H9 (cell line): ENCODE data around the gene ARF1. TPM values are rescaled to one million over a fixed set of nuclear protein-coding genes. Genes with fewer than 3 reads are reported as not detected.

Experiments
- DNase-seq: peaks from one replicate; pipeline ENCODE4 v3.0.0-alpha.2; 2017
- H2AFZ ChIP-seq: one replicate; pipeline ENCODE4 v1.6.1; 2013; ENCODE audit warnings: mild to moderate bottlenecking, low read length, control low read depth, moderate library complexity
- H2AK5ac ChIP-seq: 2 replicates; pipeline ENCODE4 v1.6.1; 2013; ENCODE audit warnings: low read length, control low read depth, mixed read lengths; ENCODE audit not compliant: insufficient read length
- H2BK120ac ChIP-seq: one replicate; pipeline ENCODE4 v1.6.1; 2013; ENCODE audit warnings: low read depth, mild to moderate bottlenecking, low read length, control low read depth, inconsistent platforms; ENCODE audit not compliant: poor library complexity, severe bottlenecking
- H2BK12ac ChIP-seq: 2 replicates; pipeline ENCODE4 v1.6.1; 2013; ENCODE audit warnings: low read length, control low read depth, mixed read lengths, low read depth; ENCODE audit not compliant: insufficient read length
- H2BK15ac ChIP-seq: 2 replicates; pipeline ENCODE4 v1.6.1; 2013; ENCODE audit warnings: low read depth, low read length, control low read depth
- H2BK20ac ChIP-seq: one replicate; pipeline ENCODE4 v1.6.1; 2013; ENCODE audit warnings: low read depth, mild to moderate bottlenecking, low read length, control low read depth, inconsistent platforms; ENCODE audit not compliant: poor library complexity, severe bottlenecking
- H2BK5ac ChIP-seq: 2 replicates; pipeline ENCODE4 v1.6.1; 2013; ENCODE audit warnings: low read length, control low read depth, mixed read lengths; ENCODE audit not compliant: insufficient read length
- H3K14ac ChIP-seq: 2 replicates; pipeline ENCODE4 v1.6.1; 2013; ENCODE audit warnings: low read length, control low read depth; ENCODE audit not compliant: insufficient read depth
- H3K18ac ChIP-seq: 2 replicates; pipeline ENCODE4 v1.6.1; 2013; ENCODE audit warnings: low read depth, mild to moderate bottlenecking, mixed read lengths, low read length, control low read depth; ENCODE audit not compliant: insufficient read length
- H3K23ac ChIP-seq: 2 replicates; pipeline ENCODE4 v1.6.1; 2013; ENCODE audit warnings: low read length, control low read depth, mixed read lengths, low read depth; ENCODE audit not compliant: insufficient read length
- H3K23me2 ChIP-seq: 2 replicates; pipeline ENCODE4 v1.6.1; 2013; ENCODE audit warnings: low read depth, mild to moderate bottlenecking, mixed read lengths, low read length, control low read depth; ENCODE audit not compliant: insufficient read length, poor library complexity, severe bottlenecking
- H3K27ac ChIP-seq: 2 replicates; pipeline ENCODE4 v1.5.1; 2013; ENCODE audit warnings: low read length, control low read depth, mixed read lengths, low read depth; ENCODE audit not compliant: insufficient read length
- H3K27me3 ChIP-seq: 2 replicates; pipeline ENCODE4 v1.6.1; 2013; ENCODE audit warnings: low read length, control low read depth, inconsistent platforms; ENCODE audit not compliant: insufficient read depth
- H3K4ac ChIP-seq: 2 replicates; pipeline ENCODE4 v1.6.1; 2013; ENCODE audit warnings: low read depth, mild to moderate bottlenecking, control low read depth, inconsistent platforms, low read length, moderate library complexity
- H3K4me1 ChIP-seq: 2 replicates; pipeline ENCODE4 v1.6.1; 2013; ENCODE audit warnings: low read length, control low read depth, inconsistent platforms; ENCODE audit not compliant: insufficient read depth
- H3K4me2 ChIP-seq: 2 replicates; pipeline ENCODE4 v1.6.1; 2013; ENCODE audit warnings: low read length, control low read depth, mixed read lengths; ENCODE audit not compliant: insufficient read length, insufficient read depth
- H3K56ac ChIP-seq: 2 replicates; pipeline ENCODE4 v1.6.1; 2013; ENCODE audit warnings: low read depth, mild to moderate bottlenecking, mixed read lengths, low read length, control low read depth; ENCODE audit not compliant: insufficient read length
- H3K79me1 ChIP-seq: 2 replicates; pipeline ENCODE4 v1.6.1; 2013; ENCODE audit warnings: low read depth, mild to moderate bottlenecking, moderate library complexity, low read length, control low read depth, inconsistent platforms; ENCODE audit not compliant: insufficient read depth, poor library complexity, severe bottlenecking
- H3K79me2 ChIP-seq: 2 replicates; pipeline ENCODE4 v1.6.1; 2013; ENCODE audit warnings: low read length, control low read depth, inconsistent platforms; ENCODE audit not compliant: insufficient read depth
- H3K9ac ChIP-seq: 2 replicates; pipeline ENCODE4 v1.6.1; 2013; ENCODE audit warnings: low read length, control low read depth, mixed read lengths; ENCODE audit not compliant: insufficient read length; ENCODE audit errors: extremely low read depth
- H3K9me3 ChIP-seq: one replicate; pipeline ENCODE4 v1.6.1; 2013; ENCODE audit warnings: low read depth, low read length, inconsistent platforms; ENCODE audit not compliant: control insufficient read depth
- H3T11ph ChIP-seq: one replicate; pipeline ENCODE4 v1.6.1; 2013; ENCODE audit warnings: mild to moderate bottlenecking, low read length, control low read depth, inconsistent platforms
- H4K20me1 ChIP-seq: one replicate; pipeline ENCODE4 v1.6.1; 2013; ENCODE audit not compliant: control insufficient read depth, insufficient read length, insufficient read depth
- H4K5ac ChIP-seq: 2 replicates; pipeline ENCODE4 v1.6.1; 2013; ENCODE audit warnings: low read depth, mild to moderate bottlenecking, mixed read lengths, low read length, control low read depth; ENCODE audit not compliant: insufficient read length
- H4K8ac ChIP-seq: replicated peaks from 2 replicates; pipeline ENCODE4 v1.6.1; 2013; ENCODE audit warnings: low read length, control low read depth, mixed read lengths, low read depth; ENCODE audit not compliant: insufficient read length
- H4K91ac ChIP-seq: 2 replicates; pipeline ENCODE4 v1.6.1; 2013; ENCODE audit warnings: low read depth, mild to moderate bottlenecking, moderate library complexity, mixed read lengths, low read length, control low read depth; ENCODE audit not compliant: insufficient read length
- H3K27ac Mint-ChIP-seq, 3 experiments: 2 replicates in 2 of 3; 3 replicates in 1 of 3; pipeline ENCODE4 v1.8.0; 2020 to 2021; ENCODE audit warnings: mixed read lengths in 3 of 3, mild to moderate bottlenecking in 1 of 3, moderate library complexity in 1 of 3
- H3K27me3 Mint-ChIP-seq: 2 replicates; pipeline ENCODE4 v1.8.0; 2021; ENCODE audit warnings: low read depth, mild to moderate bottlenecking, moderate library complexity, mixed read lengths
- H3K36me3 Mint-ChIP-seq, 3 experiments: 2 replicates in 2 of 3; 3 replicates in 1 of 3; pipeline ENCODE4 v1.8.0; 2020 to 2021; ENCODE audit warnings: low read depth in 3 of 3, mixed read lengths in 3 of 3; ENCODE audit not compliant: insufficient read depth in 1 of 3
- H3K4me1 Mint-ChIP-seq, 2 experiments: 2 replicates each; pipeline ENCODE4 v1.8.0; 2020; ENCODE audit warnings: mixed read lengths in 2 of 2
- H3K4me3 Mint-ChIP-seq, 2 experiments: 2 replicates in 1 of 2; 3 replicates in 1 of 2; pipeline ENCODE4 v1.8.0; 2020 to 2021; ENCODE audit warnings: mild to moderate bottlenecking in 2 of 2, mixed read lengths in 2 of 2, moderate library complexity in 1 of 2
- H3K9me3 Mint-ChIP-seq, 2 experiments: 2 replicates in 1 of 2; 3 replicates in 1 of 2; pipeline ENCODE4 v1.8.0; 2020; ENCODE audit warnings: mild to moderate bottlenecking in 2 of 2, mixed read lengths in 2 of 2, moderate library complexity in 1 of 2
- WGBS: extraction: QIAGEN DNeasy Blood & Tissue Kit; methylation state at CpG from one replicate; pipeline ENCODE4 v1.1.7; 2013; ENCODE audit warnings: missing lambda C conversion rate, low lambda C conversion rate, mixed read lengths; ENCODE audit not compliant: insufficient read length; ENCODE audit errors: extremely low coverage; 5-methylcytosine and 5-hydroxymethylcytosine counted together
- total RNA-seq: library from RNA; stranded (reverse); gene quantifications from 2 replicates; pipeline ENCODE4 v1.2.1, GENCODE V29; 2021
- TF ChIP-seq, protein P1 (sequence below): fragments of 200-600 bp; sonication (generic); conservative IDR thresholded peaks from 3 replicates; pipeline ENCODE4 v1.8.0; 2021; ENCODE audit warnings: antibody characterized with exemption, mild to moderate bottlenecking

Gene ARF1
- total RNA-seq, 1 experiment from 2014 or later = 258 TPM

DNA sequence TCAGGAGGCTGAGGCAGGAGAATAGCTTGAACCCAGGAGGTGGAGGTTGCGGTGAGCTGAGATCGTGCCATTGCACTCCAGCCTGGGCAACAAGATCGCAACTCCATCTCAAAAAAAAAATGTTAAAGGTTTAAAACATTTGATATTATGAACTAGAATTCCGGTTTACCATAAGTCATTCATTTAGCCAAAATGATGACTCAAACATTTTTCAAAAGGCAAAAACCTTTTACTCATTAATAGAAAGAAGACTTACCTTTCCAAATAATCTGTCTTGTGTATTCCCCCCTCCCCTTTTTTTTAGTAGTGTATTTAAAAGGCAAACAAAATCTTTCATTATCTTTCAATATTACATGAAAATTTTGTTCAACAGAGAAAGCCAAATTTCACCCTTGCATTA, 34.8 kb downstream of the ARF1 start:
- H3K36me3 Mint-ChIP-seq = peaks cover 7 to 9% (median 7%) of the 10 kb centered on the region in 3 experiments; a peak in 6 of 7 replicates
- H3K9me3 Mint-ChIP-seq = peaks cover 34 to 42% of the 10 kb centered on the region in 2 experiments
- H3K4me3 Mint-ChIP-seq = no peak overlapping the region

More for the DNA sequence above, 34.8 kb downstream of the ARF1 start:
- no peaks in the 10 kb centered on the region for H3K4me1 ChIP-seq
- no peak for DNase-seq
- no peaks in the 10 kb centered on the region for H4K20me1 ChIP-seq
- H4K5ac ChIP-seq = no peak overlapping the region
- no peak overlapping the region for H3K4ac ChIP-seq
- no peaks in the 10 kb centered on the region for H3K79me2 ChIP-seq
- H2AK5ac ChIP-seq = no peak overlapping the region
- TF ChIP-seq, protein P1, sequence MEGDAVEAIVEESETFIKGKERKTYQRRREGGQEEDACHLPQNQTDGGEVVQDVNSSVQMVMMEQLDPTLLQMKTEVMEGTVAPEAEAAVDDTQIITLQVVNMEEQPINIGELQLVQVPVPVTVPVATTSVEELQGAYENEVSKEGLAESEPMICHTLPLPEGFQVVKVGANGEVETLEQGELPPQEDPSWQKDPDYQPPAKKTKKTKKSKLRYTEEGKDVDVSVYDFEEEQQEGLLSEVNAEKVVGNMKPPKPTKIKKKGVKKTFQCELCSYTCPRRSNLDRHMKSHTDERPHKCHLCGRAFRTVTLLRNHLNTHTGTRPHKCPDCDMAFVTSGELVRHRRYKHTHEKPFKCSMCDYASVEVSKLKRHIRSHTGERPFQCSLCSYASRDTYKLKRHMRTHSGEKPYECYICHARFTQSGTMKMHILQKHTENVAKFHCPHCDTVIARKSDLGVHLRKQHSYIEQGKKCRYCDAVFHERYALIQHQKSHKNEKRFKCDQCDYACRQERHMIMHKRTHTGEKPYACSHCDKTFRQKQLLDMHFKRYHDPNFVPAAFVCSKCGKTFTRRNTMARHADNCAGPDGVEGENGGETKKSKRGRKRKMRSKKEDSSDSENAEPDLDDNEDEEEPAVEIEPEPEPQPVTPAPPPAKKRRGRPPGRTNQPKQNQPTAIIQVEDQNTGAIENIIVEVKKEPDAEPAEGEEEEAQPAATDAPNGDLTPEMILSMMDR = no peak
- H4K8ac ChIP-seq = no peak overlapping the region
- no peak overlapping the region for H2AFZ ChIP-seq
- H3K4me2 ChIP-seq = no peak overlapping the region
- no peak overlapping the region for H2BK12ac ChIP-seq
- H3K9me3 ChIP-seq = no peaks in the 10 kb centered on the region
- H3K56ac ChIP-seq = no peak overlapping the region
- H3K23ac ChIP-seq = no peak overlapping the region
- H3K27ac ChIP-seq = no peak overlapping the region
- no peak overlapping the region for H3K9ac ChIP-seq
- Mint-ChIP-seq H3K27ac (no peak overlapping the region), H3K4me1 (0 out of 4 replicates have a peak, but pooled peaks cover 0 to 3% of the 10 kb centered on the region in 2 experiments), H3K27me3 (peaks cover 10% of the 10 kb centered on the region)
- H2BK120ac ChIP-seq = no peak overlapping the region
- H2BK20ac ChIP-seq = no peak overlapping the region
- H3T11ph ChIP-seq = no peak overlapping the region
- no peak overlapping the region for H2BK5ac ChIP-seq
- H3K27me3 ChIP-seq = no peaks in the 10 kb centered on the region
- H3K23me2 ChIP-seq = no peaks in the 10 kb centered on the region
- no peaks in the 10 kb centered on the region for H3K79me1 ChIP-seq
- no peak overlapping the region for H3K14ac ChIP-seq
- WGBS = no CpG with 5 or more reads among the region's 4 CpGs
- H4K91ac ChIP-seq = no peak overlapping the region
- no peak overlapping the region for H2BK15ac ChIP-seq
- H3K18ac ChIP-seq = no peak overlapping the region
